Activated T-cell treated with anti-CD3 and anti-CD28 coated beads, Interleukin-2, amount 50 U/mL, for 1 hour (primary cell): ENCODE measurements around the gene SLC7A11.
"Not testable (repeated sequence)": the region's sequence is repeated elsewhere in the genome, so short reads cannot be mapped to it uniquely, and the experiment has no call there.

Source experiments
- DNase-seq: peaks from one replicate; pipeline ENCODE4 v3.0.0-alpha.2; 2020

Gene SLC7A11

GRCh38 chr4:138241281-138242075 lies 671 bp downstream of the SLC7A11 start:
- DNase-seq, result no peak

GRCh38 chr4:138239491-138239890 lies 2.7 kb downstream of the SLC7A11 start:
- DNase-seq, result no peak

- DNase-seq, result no peak
Observed at GRCh38 chr4:138238521-138239292, 3.4 kb downstream of the SLC7A11 start.

GRCh38 chr4:138237132-138237531 lies 5.0 kb downstream of the SLC7A11 start:
- DNase-seq, result not testable (repeated sequence)

GRCh38 chr4:138236037-138236436 lies 6.1 kb downstream of the SLC7A11 start:
- DNase-seq, result no peak

GRCh38 chr4:138235419-138235952 lies 6.7 kb downstream of the SLC7A11 start:
- no peak for DNase-seq

GRCh38 chr4:138234248-138234647 lies 7.9 kb downstream of the SLC7A11 start:
- no peak for DNase-seq

GRCh38 chr4:138233313-138234034 lies 8.7 kb downstream of the SLC7A11 start:
- DNase-seq, result no peak

- no peak for DNase-seq
Observed at GRCh38 chr4:138232364-138232763, 9.8 kb downstream of the SLC7A11 start.

- DNase-seq, result no peak
Observed at GRCh38 chr4:138230048-138230447, 12.1 kb downstream of the SLC7A11 start.

- DNase-seq, result no peak
Observed at GRCh38 chr4:138229160-138229559, 13.0 kb downstream of the SLC7A11 start.

- DNase-seq, result no peak
Observed at GRCh38 chr4:138226351-138226750, 15.8 kb downstream of the SLC7A11 start.

- DNase-seq, result no peak
Observed at GRCh38 chr4:138225477-138225876, 16.7 kb downstream of the SLC7A11 start.

GRCh38 chr4:138224614-138225013 lies 17.5 kb downstream of the SLC7A11 start:
- no peak for DNase-seq

GRCh38 chr4:138223231-138223910 lies 18.8 kb downstream of the SLC7A11 start:
- no peak for DNase-seq

- no peak for DNase-seq
Observed at GRCh38 chr4:138222046-138222445, 20.1 kb downstream of the SLC7A11 start.

GRCh38 chr4:138218976-138219375 lies 23.2 kb downstream of the SLC7A11 start:
- DNase-seq, result no peak

GRCh38 chr4:138217567-138217966 lies 24.6 kb downstream of the SLC7A11 start:
- no peak for DNase-seq

GRCh38 chr4:138216272-138216867 lies 25.8 kb downstream of the SLC7A11 start:
- no peak for DNase-seq

- not testable (repeated sequence) for DNase-seq
Observed at GRCh38 chr4:138210576-138210975, 31.6 kb downstream of the SLC7A11 start.

- no peak for DNase-seq
Observed at GRCh38 chr4:138209094-138209493, 33.1 kb downstream of the SLC7A11 start.
